Muscle of arm (tissue), 12 donors: ENCODE results near the gene HES4. TPM values are rescaled to one million over a fixed set of nuclear protein-coding genes. Genes with fewer than 3 reads are reported as not detected.
A peak's percentile ranks its signal among the peaks of the same experiment; 100 is the strongest.
"Not testable (repeated sequence)": the region's sequence is repeated elsewhere in the genome, so short reads cannot be mapped to it uniquely, and the experiment has no call there.

Experiments used
- DNase-seq: peaks from one replicate; pipeline ENCODE4 v3.0.0-alpha.2; 2013
- polyA plus RNA-seq, 12 donors: library from polyadenylated mRNA; unstranded; fragments of 120-200 nt; gene quantifications; one replicate each; pipeline ENCODE4 v1.2.1, GENCODE V29; 2013; ENCODE audit not compliant: insufficient read length in 12 of 12

HES4 gene
- polyA plus RNA-seq, 12 donors: 6.4 to 34.3 (median 10.3) TPM; not detected in 1

GRCh38 chr1:1020415-1021009, 20.6 kb upstream of the HES4 start:
- DNase-seq: no peak

GRCh38 chr1:1020000-1020404, 20.1 kb upstream of the HES4 start, which contains the start of gene AGRN:
TSS of gene AGRN (plus strand) at chr1:1020120. CDS start at chr1:1020173, 53 bp downstream.
- no peak for DNase-seq

- DNase-seq: peak; percentile 74
These were observed 19.5 kb upstream of the HES4 start for GRCh38 chr1:1019122-1019999.

- not testable (repeated sequence) for DNase-seq
These were observed 18.4 kb upstream of the HES4 start for GRCh38 chr1:1018321-1018685.

DNA sequence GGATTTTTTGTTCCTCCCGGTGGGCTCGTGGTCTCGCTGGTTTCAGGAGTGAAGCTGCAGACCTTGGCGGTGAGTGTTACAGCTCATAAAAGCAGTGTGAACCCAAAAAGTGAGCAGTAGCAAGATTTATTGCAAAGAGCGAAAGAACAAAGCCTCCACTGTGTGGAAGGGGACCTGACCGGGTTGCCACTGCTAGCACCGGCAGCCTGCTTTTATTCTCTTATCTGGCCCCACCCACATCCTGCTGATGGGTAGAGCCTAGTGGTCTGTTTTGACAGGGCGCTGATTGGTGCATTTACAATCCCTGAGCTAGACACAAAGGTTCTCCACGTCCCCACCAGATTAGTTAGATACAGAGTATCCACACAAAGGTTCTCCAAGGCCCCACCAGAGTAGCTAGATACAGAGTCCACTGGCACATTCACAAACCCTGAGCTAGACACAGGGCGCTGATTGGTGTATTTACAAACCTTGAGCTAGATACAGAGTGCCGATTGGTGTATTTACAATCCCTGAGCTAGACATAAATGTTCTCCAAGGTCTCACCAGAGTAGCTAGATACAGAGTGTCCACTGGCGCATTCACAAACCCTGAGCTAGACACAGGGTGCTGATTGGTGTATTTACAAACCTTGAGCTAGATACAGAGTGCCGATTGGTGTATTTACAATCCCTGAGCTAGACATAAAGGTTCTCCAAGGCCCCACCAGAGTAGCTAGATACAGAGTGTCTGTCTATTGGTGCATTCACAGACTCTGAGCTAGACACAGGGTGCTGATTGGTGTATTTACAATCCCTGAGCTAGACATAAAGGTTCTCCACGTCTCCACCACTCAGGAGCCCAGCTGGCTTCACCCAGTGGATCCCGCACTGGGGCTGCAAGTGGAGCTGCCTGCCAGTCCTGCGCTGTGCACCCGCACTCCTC, 17.8 kb upstream of the HES4 start:
- not testable (repeated sequence) for DNase-seq

DNA sequence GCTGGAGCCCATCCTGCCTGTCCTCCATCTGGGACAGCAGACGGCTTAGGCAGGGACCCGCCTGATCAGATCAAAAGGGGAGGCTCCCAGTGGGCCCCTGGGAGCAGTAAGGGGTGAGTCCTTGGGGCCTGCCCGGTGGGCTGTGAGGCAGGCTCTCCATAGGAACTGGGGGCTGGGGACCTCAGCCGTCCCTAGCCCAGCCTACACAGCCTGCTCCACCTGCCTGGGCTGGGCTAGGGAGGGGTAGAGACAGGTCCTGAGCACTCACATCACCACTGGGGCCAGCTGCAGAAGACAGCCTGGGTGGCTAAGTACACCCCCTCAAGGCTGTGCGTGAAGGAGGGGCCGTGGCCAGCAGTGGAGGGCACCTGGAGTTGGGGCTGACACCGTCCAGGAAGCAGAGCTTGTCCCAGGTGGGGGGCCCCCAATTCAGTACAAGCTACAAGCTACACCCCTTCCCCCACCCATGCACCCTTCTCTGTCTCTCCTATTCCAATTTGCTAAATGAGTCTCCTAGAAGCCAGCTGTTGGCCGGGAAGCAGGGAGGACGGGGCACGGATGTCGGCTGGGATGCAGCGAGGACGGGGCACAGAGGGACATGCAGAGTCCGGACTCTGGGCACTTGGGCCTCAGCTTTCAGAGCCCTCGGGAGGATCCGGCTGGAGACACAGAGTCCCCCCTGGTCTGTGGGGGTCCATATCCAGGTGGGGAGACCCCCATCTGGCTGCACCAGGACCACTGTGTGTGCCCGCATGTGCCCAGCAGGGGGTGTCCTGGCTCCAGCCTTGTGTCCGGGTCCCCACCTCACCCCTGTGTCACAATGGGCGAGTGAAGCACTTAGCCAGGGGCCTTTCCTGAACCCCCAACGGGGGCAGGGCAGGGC, 15.1 kb upstream of the HES4 start:
- DNase-seq: no peak

GRCh38 chr1:1013922-1014648, 14.2 kb upstream of the HES4 start:
- no peak for DNase-seq

- peak; percentile 91 for DNase-seq
These were observed 13.4 kb upstream of the HES4 start, which contains the start of gene ISG15 for GRCh38 chr1:1013105-1013921. TSS of gene ISG15 (plus strand) at chr1:1013497. CDS start at chr1:1013574, 77 bp downstream.

DNA sequence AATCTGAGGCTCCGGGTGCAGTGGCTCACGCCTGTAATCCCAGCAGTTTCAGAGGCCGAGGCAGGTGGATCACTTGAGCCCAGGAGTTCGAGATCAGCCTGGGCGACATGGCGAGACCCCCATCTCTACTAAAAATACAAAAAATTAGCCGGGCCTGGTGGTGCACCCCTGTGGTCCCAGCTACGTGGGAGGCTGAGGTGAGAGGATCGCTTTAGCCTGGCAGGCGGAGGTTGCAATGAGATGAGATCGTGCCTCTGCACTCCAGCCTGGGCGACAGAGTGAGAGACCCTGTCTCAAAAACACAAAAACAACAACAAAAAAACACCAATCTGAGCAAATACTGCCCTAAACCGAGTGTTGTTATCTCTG, 12.8 kb upstream of the HES4 start:
- not testable (repeated sequence) for DNase-seq

GRCh38 chr1:1011396-1011949, 11.6 kb upstream of the HES4 start:
- no peak for DNase-seq

DNA sequence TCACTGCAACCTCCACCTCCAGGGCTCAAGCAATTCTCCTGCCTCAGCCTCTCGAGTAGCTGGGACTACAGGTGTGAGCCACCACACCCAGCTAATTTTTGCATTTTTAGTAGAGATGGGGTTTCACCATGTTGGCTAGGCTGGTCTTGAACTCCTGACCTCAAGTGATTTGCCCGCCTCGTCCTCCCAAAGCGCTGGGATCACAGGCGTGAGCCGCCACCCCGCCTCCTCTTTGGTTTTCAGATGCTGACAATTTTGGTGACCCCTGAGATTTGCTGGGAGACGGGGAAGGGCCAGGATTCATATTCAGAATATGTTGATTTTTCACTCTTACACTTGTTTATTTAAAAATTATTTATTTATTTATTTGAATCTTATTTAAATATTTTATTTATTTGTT, 10.2 kb upstream of the HES4 start:
- not testable (repeated sequence) for DNase-seq

GRCh38 chr1:1006305-1007159, 6.6 kb upstream of the HES4 start:
- no peak for DNase-seq

- DNase-seq: no peak
These were observed 5.9 kb upstream of the HES4 start for GRCh38 chr1:1005774-1006304.

GRCh38 chr1:1004780-1005697, 5.1 kb upstream of the HES4 start:
- no peak for DNase-seq

DNA sequence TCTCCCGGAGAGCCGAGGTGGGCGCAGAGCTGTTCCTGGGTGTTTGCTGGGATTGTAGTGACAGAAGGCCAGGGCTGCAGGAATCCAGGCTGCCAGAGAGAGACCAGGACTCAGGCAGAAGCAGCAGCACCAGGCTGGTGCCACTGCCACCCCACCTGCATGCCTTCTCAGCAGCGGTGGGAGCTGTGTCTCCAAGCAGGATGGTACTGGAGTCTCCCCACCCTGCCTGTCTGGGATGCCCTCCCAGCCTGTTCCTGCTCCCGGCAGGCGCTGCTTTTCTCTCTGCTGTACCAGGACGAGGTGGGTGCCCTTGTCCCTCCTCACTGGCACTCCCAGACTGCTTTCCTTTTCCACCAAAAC, 4.5 kb upstream of the HES4 start:
- no peak for DNase-seq

DNA sequence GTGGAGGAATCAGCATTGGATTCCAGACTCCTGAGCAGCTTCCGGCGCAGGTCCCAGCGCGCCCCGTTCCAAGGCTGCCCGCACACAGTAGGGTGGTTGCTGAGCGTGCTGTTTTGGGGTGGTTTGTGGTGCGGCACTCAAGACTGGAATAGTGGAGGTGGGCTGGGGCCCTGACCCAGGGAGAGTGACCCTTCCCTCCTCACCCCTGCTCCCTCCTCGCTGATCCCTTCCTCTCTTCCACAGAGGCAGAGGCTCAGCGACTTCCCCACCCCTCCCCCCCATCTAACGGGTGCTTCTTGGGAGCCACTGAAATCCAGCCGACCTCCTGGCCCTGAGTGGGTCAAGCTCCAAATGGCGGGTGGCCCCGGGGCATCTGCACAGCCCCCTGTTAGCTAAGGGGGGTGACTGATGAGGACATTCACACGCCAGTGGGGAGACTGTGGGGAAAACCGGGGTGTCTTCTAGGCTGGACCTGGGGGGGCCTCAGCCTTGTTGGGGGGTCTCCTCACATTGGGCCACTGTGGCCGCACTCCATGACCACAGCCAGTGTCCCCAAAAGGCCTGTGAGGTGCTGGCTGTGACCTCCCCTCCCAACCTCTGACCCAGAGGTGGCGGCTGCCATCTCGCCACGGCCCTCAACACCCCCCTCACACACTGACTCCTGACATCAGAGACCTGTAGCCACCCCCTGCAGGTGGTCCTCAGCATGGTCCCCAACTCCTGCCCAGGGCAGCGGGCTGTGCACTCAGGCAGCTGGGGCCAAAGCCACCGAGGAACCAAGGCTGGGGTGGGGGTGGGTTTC, 3.9 kb upstream of the HES4 start:
- no peak for DNase-seq
